ENCODE measurements around the gene SMIM1. TPM values are rescaled to one million over a fixed set of nuclear protein-coding genes. Genes with fewer than 3 reads are reported as not detected.

SMIM1 gene
- total and polyA plus RNA-seq, 2 donors (not counting 3 experiments of a cell fraction or from before 2014, with no cell fraction given) = 1.4 to 2.9 TPM

GRCh38 chr1:3752400-3752945, 20.1 kb upstream of the SMIM1 start, which contains the start of gene CCDC27:
CCDC27 (plus strand) TSS chr1:3752450; CDS start chr1:3752482, 32 bp downstream.
- DNase-seq (ENCODE audit: low read depth, low spot score) (no peak), FAIRE-seq (no peak)
- Histone ChIP-seq H3K4me2 (ENCODE audit: insufficient read depth, low read length) (no peak within 1 kb of the TSS), H2AFZ (ENCODE audit: low read depth, low read length) (no peak within 1 kb of the TSS), H3K4me1 (ENCODE audit: control insufficient read depth, extremely low read depth, insufficient read depth, low read length) (peaks cover 4% of the 10 kb centered on the region), H3K9ac (replicated peaks; ENCODE audit: extremely low read depth, insufficient read depth, low read length) (no peak within 1 kb of the TSS), H3K79me2 (ENCODE audit: control insufficient read depth, insufficient read depth, low read length) (no peaks in the 10 kb centered on the region), H3K4me3 (replicated peaks in 1 of 3; ENCODE audit: insufficient read depth in 1 of 3, low read depth in 1 of 3, low read length in 3 of 3) (no peak within 1 kb of the TSS), H3K36me3 (ENCODE audit: control insufficient read depth in 2 of 2, extremely low read depth in 1 of 2, insufficient read depth in 2 of 2, low read length in 2 of 2) (no peaks in the 10 kb centered on the region), H3K9me1 (replicated peaks; ENCODE audit: control insufficient read depth, extremely low read depth, insufficient read depth, low read length) (no peaks in the 10 kb centered on the region), H4K20me1 (replicated peaks; ENCODE audit: control insufficient read depth, extremely low read depth, insufficient read depth, low read length) (no peaks in the 10 kb centered on the region), H3K9me3 (replicated peaks; ENCODE audit: control insufficient read depth, insufficient read depth, low read length) (no peaks in the 10 kb centered on the region), H3K27me3 (ENCODE audit: control insufficient read depth in 2 of 2, insufficient read depth in 2 of 2, low read length in 2 of 2) (peaks cover 0 to 8% of the 10 kb centered on the region in 2 experiments), H3K27ac (ENCODE audit: insufficient read depth, low read depth, low read length) (no peak within 1 kb of the TSS)
- dilution Hi-C loops (cut with MboI; ENCODE audit: extremely low pct_ligation_motif_present, low sequenced_read_pairs) (no loop called here), intact Hi-C loops (cut with micrococcal nuclease) (no loop called here)
- ChIA-PET CTCF (interaction anchor here (1.1 kb wide), 1 partner anchor 28 kb away, joined by 3 read pairs; no protein-coding TSS in a partner anchor), POLR2A (no interaction called here)
- no TSS peak for BruUV-seq (replicated peaks)
- TF ChIP-seq MAX (IDR thresholded peaks at IDR 0.05; ENCODE audit: insufficient read depth, insufficient read length) = no peak
- TF ChIP-seq CTCF (IDR thresholded peaks at IDR 0.05; ENCODE audit: extremely low read depth in 1 of 2, insufficient read depth in 1 of 2, low read depth in 1 of 2, low read length in 2 of 2) = no peak
- no peak for TF ChIP-seq EZH2 (IDR thresholded peaks at IDR 0.05; ENCODE audit: borderline replicate concordance, low read depth, low read length, severe bottlenecking)
- no peak for TF ChIP-seq POLR2AphosphoS5 (IDR thresholded peaks at IDR 0.05; ENCODE audit: insufficient read depth, low read depth, low read length)
- no peak for TF ChIP-seq FOS (IDR thresholded peaks at IDR 0.05; ENCODE audit: borderline replicate concordance, insufficient read depth, low read length)
- TF ChIP-seq JUN (IDR thresholded peaks at IDR 0.05; ENCODE audit: borderline replicate concordance, insufficient read depth, insufficient read length, low read depth) = no peak
- TF ChIP-seq GATA2 (IDR thresholded peaks at IDR 0.05; ENCODE audit: insufficient read depth, insufficient read length, low read depth, low read length) = no peak
- TF ChIP-seq MYC (IDR thresholded peaks at IDR 0.05; ENCODE audit: low read depth, low read length) = no peak
- no peak for TF ChIP-seq POLR2A (IDR thresholded peaks at IDR 0.05; ENCODE audit: low read depth, low read length)

All from endothelial cell of umbilical vein (primary cell).